ENCODE measurements around the gene R3HDML.
"Not testable (repeated sequence)": the region's sequence is repeated elsewhere in the genome, so short reads cannot be mapped to it uniquely, and the experiment has no call there.

Gene R3HDML

GRCh38 chr20:44328428-44328827 lies 8.4 kb upstream of the R3HDML start:
- Histone ChIP-seq H3K4me3 (ENCODE audit: low read length) (no peak overlapping the region), H3K36me3 (ENCODE audit: control insufficient read depth, insufficient read depth, low read length) (no peaks in the 10 kb centered on the region), H3K4me1 (ENCODE audit: control insufficient read depth, insufficient read depth, low read length) (peaks cover 6% of the 10 kb centered on the region), H3K9me3 (ENCODE audit: control insufficient read depth, insufficient read depth, low read length) (no peaks in the 10 kb centered on the region), H3K27ac (ENCODE audit: low read length) (no peak overlapping the region), H3K27me3 (ENCODE audit: control insufficient read depth, insufficient read depth, low read length) (no peaks in the 10 kb centered on the region)
- WGBS (ENCODE audit: insufficient coverage, insufficient read length): no CpG with 5 or more reads among the region's 4 CpGs
- no peak for DNase-seq (ENCODE audit: low read depth, low spot score)

- Histone ChIP-seq H3K4me3 (ENCODE audit: low read length) (no peak overlapping the region), H3K9me3 (ENCODE audit: control insufficient read depth, insufficient read depth, low read length) (no peaks in the 10 kb centered on the region), H3K4me1 (ENCODE audit: control insufficient read depth, insufficient read depth, low read length) (peaks cover 3% of the 10 kb centered on the region; the same call in 1 of the 2 replicates), H3K27me3 (ENCODE audit: control insufficient read depth, insufficient read depth, low read length) (no peaks in the 10 kb centered on the region), H3K36me3 (ENCODE audit: control insufficient read depth, insufficient read depth, low read length) (no peaks in the 10 kb centered on the region), H3K27ac (ENCODE audit: low read length) (no peak overlapping the region)
- no peak for DNase-seq (ENCODE audit: low read depth, low spot score)
- no CpG with 5 or more reads among the region's 2 CpGs for WGBS (ENCODE audit: insufficient coverage, insufficient read length)
Measured at GRCh38 chr20:44331201-44331600, 5.6 kb upstream of the R3HDML start.

- H3K9me3 ChIP-seq (ENCODE audit: control insufficient read depth, insufficient read depth, low read length): no peaks in the 10 kb centered on the region
- H3K36me3 ChIP-seq (ENCODE audit: control insufficient read depth, insufficient read depth, low read length): no peaks in the 10 kb centered on the region
- H3K27me3 ChIP-seq (ENCODE audit: control insufficient read depth, insufficient read depth, low read length): no peaks in the 10 kb centered on the region
- WGBS (ENCODE audit: insufficient coverage, insufficient read length): no CpG with 5 or more reads among the region's 8 CpGs
- H3K4me1 ChIP-seq (ENCODE audit: control insufficient read depth, insufficient read depth, low read length): 0 out of 2 replicates have a peak, but pooled peaks cover 1% of the 10 kb centered on the region
- no peak overlapping the region for H3K27ac ChIP-seq (ENCODE audit: low read length)
- no peak for DNase-seq (ENCODE audit: low read depth, low spot score)
- H3K4me3 ChIP-seq (ENCODE audit: low read length): no peak overlapping the region
Measured at GRCh38 chr20:44334306-44334705, 2.5 kb upstream of the R3HDML start.

GRCh38 chr20:44334709-44335108 lies 2.1 kb upstream of the R3HDML start:
- no peak for DNase-seq (ENCODE audit: low read depth, low spot score)
- no CpG with 5 or more reads among the region's 4 CpGs for WGBS (ENCODE audit: insufficient coverage, insufficient read length)
- no peaks in the 10 kb centered on the region for H3K36me3 ChIP-seq (ENCODE audit: control insufficient read depth, insufficient read depth, low read length)

GRCh38 chr20:44335675-44336074 lies 1.2 kb upstream of the R3HDML start:
- no peak overlapping the region for H3K27ac ChIP-seq (ENCODE audit: low read length)
- H3K4me3 ChIP-seq (ENCODE audit: low read length): no peak overlapping the region
- no peaks in the 10 kb centered on the region for H3K36me3 ChIP-seq (ENCODE audit: control insufficient read depth, insufficient read depth, low read length)
- H3K27me3 ChIP-seq (ENCODE audit: control insufficient read depth, insufficient read depth, low read length): no peaks in the 10 kb centered on the region
- no CpG with 5 or more reads among the region's 2 CpGs for WGBS (ENCODE audit: insufficient coverage, insufficient read length)
- no peaks in the 10 kb centered on the region for H3K9me3 ChIP-seq (ENCODE audit: control insufficient read depth, insufficient read depth, low read length)
- 0 out of 2 replicates have a peak, but pooled peaks cover 1% of the 10 kb centered on the region for H3K4me1 ChIP-seq (ENCODE audit: control insufficient read depth, insufficient read depth, low read length)
- DNase-seq (ENCODE audit: low read depth, low spot score): no peak

More at GRCh38 chr20:44334709-44335108, 2.1 kb upstream of the R3HDML start:
- H3K27ac ChIP-seq (ENCODE audit: low read length): no peak overlapping the region
- 0 out of 2 replicates have a peak, but pooled peaks cover 1% of the 10 kb centered on the region for H3K4me1 ChIP-seq (ENCODE audit: control insufficient read depth, insufficient read depth, low read length)
- H3K9me3 ChIP-seq (ENCODE audit: control insufficient read depth, insufficient read depth, low read length): no peaks in the 10 kb centered on the region
- H3K4me3 ChIP-seq (ENCODE audit: low read length): no peak overlapping the region
- H3K27me3 ChIP-seq (ENCODE audit: control insufficient read depth, insufficient read depth, low read length): no peaks in the 10 kb centered on the region

GRCh38 chr20:44336086-44336485 lies 757 bp upstream of the R3HDML start:
- Histone ChIP-seq H3K4me3 (ENCODE audit: low read length) (no peak overlapping the region), H3K36me3 (ENCODE audit: control insufficient read depth, insufficient read depth, low read length) (no peaks in the 10 kb centered on the region), H3K27ac (ENCODE audit: low read length) (no peak overlapping the region), H3K27me3 (ENCODE audit: control insufficient read depth, insufficient read depth, low read length) (no peaks in the 10 kb centered on the region), H3K4me1 (ENCODE audit: control insufficient read depth, insufficient read depth, low read length) (0 out of 2 replicates have a peak, but pooled peaks cover 1% of the 10 kb centered on the region), H3K9me3 (ENCODE audit: control insufficient read depth, insufficient read depth, low read length) (no peaks in the 10 kb centered on the region)
- no peak for DNase-seq (ENCODE audit: low read depth, low spot score)
- WGBS (ENCODE audit: insufficient coverage, insufficient read length): no CpG with 5 or more reads among the region's 15 CpGs

- H3K9me3 ChIP-seq (ENCODE audit: control insufficient read depth, insufficient read depth, low read length): no peaks in the 10 kb centered on the region
- WGBS (ENCODE audit: insufficient coverage, insufficient read length): no CpG with 5 or more reads among the region's 6 CpGs
- H3K36me3 ChIP-seq (ENCODE audit: control insufficient read depth, insufficient read depth, low read length): no peaks in the 10 kb centered on the region
- no peaks in the 10 kb centered on the region for H3K27me3 ChIP-seq (ENCODE audit: control insufficient read depth, insufficient read depth, low read length)
- H3K4me3 ChIP-seq (ENCODE audit: low read length): no peak overlapping the region
- no peak overlapping the region for H3K27ac ChIP-seq (ENCODE audit: low read length)
- H3K4me1 ChIP-seq (ENCODE audit: control insufficient read depth, insufficient read depth, low read length): no peaks in the 10 kb centered on the region; the same call in 1 of the 2 replicates
- no peak for DNase-seq (ENCODE audit: low read depth, low spot score)
Measured at GRCh38 chr20:44342248-44342647, 5.4 kb downstream of the R3HDML start.

GRCh38 chr20:44343162-44343675 lies 6.4 kb downstream of the R3HDML start:
- WGBS (ENCODE audit: insufficient coverage, insufficient read length): no CpG with 5 or more reads among the region's 12 CpGs
- H3K27me3 ChIP-seq (ENCODE audit: control insufficient read depth, insufficient read depth, low read length): no peaks in the 10 kb centered on the region
- no peaks in the 10 kb centered on the region for H3K36me3 ChIP-seq (ENCODE audit: control insufficient read depth, insufficient read depth, low read length)
- H3K4me1 ChIP-seq (ENCODE audit: control insufficient read depth, insufficient read depth, low read length): no peaks in the 10 kb centered on the region; the same call in 1 of the 2 replicates
- no peaks in the 10 kb centered on the region for H3K9me3 ChIP-seq (ENCODE audit: control insufficient read depth, insufficient read depth, low read length)
- no peak overlapping the region for H3K4me3 ChIP-seq (ENCODE audit: low read length)
- no peak overlapping the region for H3K27ac ChIP-seq (ENCODE audit: low read length)
- DNase-seq (ENCODE audit: low read depth, low spot score): no peak

- Histone ChIP-seq H3K36me3 (ENCODE audit: control insufficient read depth, insufficient read depth, low read length) (no peaks in the 10 kb centered on the region), H3K27ac (ENCODE audit: low read length) (no peak overlapping the region), H3K4me1 (ENCODE audit: control insufficient read depth, insufficient read depth, low read length) (no peaks in the 10 kb centered on the region; the same call in 1 of the 2 replicates), H3K9me3 (ENCODE audit: control insufficient read depth, insufficient read depth, low read length) (no peaks in the 10 kb centered on the region), H3K4me3 (ENCODE audit: low read length) (no peak overlapping the region), H3K27me3 (ENCODE audit: control insufficient read depth, insufficient read depth, low read length) (no peaks in the 10 kb centered on the region)
- no CpG with 5 or more reads among the region's 4 CpGs for WGBS (ENCODE audit: insufficient coverage, insufficient read length)
- no peak for DNase-seq (ENCODE audit: low read depth, low spot score)
Measured at GRCh38 chr20:44344723-44345122, 7.9 kb downstream of the R3HDML start.

GRCh38 chr20:44345147-44345546 lies 8.3 kb downstream of the R3HDML start:
- Histone ChIP-seq H3K4me1 (ENCODE audit: control insufficient read depth, insufficient read depth, low read length) (no peaks in the 10 kb centered on the region; the same call in 1 of the 2 replicates), H3K36me3 (ENCODE audit: control insufficient read depth, insufficient read depth, low read length) (no peaks in the 10 kb centered on the region), H3K27ac (ENCODE audit: low read length) (no peak overlapping the region), H3K27me3 (ENCODE audit: control insufficient read depth, insufficient read depth, low read length) (no peaks in the 10 kb centered on the region), H3K4me3 (ENCODE audit: low read length) (no peak overlapping the region; the same call in 1 of the 2 replicates), H3K9me3 (ENCODE audit: control insufficient read depth, insufficient read depth, low read length) (no peaks in the 10 kb centered on the region)
- no peak for DNase-seq (ENCODE audit: low read depth, low spot score)
- WGBS (ENCODE audit: insufficient coverage, insufficient read length): no CpG with 5 or more reads among the region's 8 CpGs

GRCh38 chr20:44345941-44346340 lies 9.1 kb downstream of the R3HDML start:
- not testable (repeated sequence) for H3K4me1 ChIP-seq (ENCODE audit: control insufficient read depth, insufficient read depth, low read length); H3K4me3 ChIP-seq (ENCODE audit: low read length); H3K27me3 ChIP-seq (ENCODE audit: control insufficient read depth, insufficient read depth, low read length); H3K27ac ChIP-seq (ENCODE audit: low read length); H3K36me3 ChIP-seq (ENCODE audit: control insufficient read depth, insufficient read depth, low read length); DNase-seq (ENCODE audit: low read depth, low spot score); H3K9me3 ChIP-seq (ENCODE audit: control insufficient read depth, insufficient read depth, low read length)
- WGBS (ENCODE audit: insufficient coverage, insufficient read length): no CpG with 5 or more reads among the region's 10 CpGs

Data from iPS DF 6.9 (cell line).